ENCODE data around the gene LPGAT1.
"Not testable (repeated sequence)": the region's sequence is repeated elsewhere in the genome, so short reads cannot be mapped to it uniquely, and the experiment has no call there.

LPGAT1 gene, protein sequence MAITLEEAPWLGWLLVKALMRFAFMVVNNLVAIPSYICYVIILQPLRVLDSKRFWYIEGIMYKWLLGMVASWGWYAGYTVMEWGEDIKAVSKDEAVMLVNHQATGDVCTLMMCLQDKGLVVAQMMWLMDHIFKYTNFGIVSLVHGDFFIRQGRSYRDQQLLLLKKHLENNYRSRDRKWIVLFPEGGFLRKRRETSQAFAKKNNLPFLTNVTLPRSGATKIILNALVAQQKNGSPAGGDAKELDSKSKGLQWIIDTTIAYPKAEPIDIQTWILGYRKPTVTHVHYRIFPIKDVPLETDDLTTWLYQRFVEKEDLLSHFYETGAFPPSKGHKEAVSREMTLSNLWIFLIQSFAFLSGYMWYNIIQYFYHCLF

DNA sequence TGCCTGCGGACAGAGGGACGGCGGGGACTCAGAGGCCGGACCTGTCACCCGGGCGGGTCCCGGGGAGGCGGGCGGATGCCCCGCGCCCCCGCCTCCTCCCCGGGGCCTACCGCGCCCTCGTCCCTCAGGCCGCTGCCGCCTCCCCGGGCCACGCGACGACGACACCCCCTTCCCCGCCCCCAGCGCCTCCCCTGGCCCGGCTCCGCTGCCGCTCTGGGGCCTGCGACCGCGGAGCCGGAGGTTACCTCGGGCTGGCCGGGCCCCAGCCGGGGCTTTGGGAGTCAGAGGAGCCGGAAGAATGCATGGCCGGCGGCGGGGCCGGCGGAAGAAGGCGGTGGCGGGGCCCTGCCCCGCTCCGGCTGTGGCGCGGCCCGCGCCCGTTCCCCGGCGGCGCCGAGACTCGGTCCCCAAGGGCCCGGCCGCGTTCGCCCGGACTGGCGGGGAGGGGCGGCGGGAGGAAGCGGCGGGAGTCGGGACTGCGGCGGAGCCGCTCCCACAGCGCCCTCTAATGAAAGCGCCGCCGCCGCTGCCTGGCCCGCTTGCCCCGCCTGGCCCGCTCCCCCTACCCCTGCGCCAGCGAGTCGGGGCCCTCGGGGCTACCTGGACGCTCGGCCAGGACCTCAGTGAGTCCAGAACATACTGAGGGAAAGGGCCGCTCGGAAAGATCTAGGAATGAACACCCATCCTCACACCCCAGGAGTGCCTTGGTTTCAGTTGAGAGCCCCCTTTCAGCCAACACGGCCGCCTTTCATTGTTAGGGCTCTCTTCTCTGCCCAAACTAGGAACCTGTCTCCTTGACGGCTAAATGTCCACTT is at the start of gene LPGAT1:
TSS of gene LPGAT1 (minus strand) at position 436 of the 815 bp plus-strand sequence. CDS start 1,467 bp downstream, outside the sequence.
- TF ChIP-seq, protein P1, sequence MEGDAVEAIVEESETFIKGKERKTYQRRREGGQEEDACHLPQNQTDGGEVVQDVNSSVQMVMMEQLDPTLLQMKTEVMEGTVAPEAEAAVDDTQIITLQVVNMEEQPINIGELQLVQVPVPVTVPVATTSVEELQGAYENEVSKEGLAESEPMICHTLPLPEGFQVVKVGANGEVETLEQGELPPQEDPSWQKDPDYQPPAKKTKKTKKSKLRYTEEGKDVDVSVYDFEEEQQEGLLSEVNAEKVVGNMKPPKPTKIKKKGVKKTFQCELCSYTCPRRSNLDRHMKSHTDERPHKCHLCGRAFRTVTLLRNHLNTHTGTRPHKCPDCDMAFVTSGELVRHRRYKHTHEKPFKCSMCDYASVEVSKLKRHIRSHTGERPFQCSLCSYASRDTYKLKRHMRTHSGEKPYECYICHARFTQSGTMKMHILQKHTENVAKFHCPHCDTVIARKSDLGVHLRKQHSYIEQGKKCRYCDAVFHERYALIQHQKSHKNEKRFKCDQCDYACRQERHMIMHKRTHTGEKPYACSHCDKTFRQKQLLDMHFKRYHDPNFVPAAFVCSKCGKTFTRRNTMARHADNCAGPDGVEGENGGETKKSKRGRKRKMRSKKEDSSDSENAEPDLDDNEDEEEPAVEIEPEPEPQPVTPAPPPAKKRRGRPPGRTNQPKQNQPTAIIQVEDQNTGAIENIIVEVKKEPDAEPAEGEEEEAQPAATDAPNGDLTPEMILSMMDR (IDR thresholded peaks at IDR 0.05; ENCODE audit: low read depth, low read length, missing control alignments): peak; percentile 50
- DNase-seq (ENCODE audit: extremely low read depth, low read depth): no peak

GRCh38 chr1:211879475-211879874 is 48.9 kb upstream of the LPGAT1 start:
- DNase-seq (ENCODE audit: extremely low read depth, low read depth): no peak
- TF ChIP-seq, protein P1 (IDR thresholded peaks at IDR 0.05; ENCODE audit: low read depth, low read length, missing control alignments): no peak
- no peak overlapping the region for H3K4me3 ChIP-seq (replicated peaks; ENCODE audit: low read depth, low read length)

More for the DNA sequence above, at the start of gene LPGAT1:
- H3K4me3 ChIP-seq (replicated peaks; ENCODE audit: low read depth, low read length): peak within 1 kb of the TSS; percentile 57

- H3K4me3 ChIP-seq (replicated peaks; ENCODE audit: low read depth, low read length): no peak overlapping the region
- TF ChIP-seq, protein P1 (IDR thresholded peaks at IDR 0.05; ENCODE audit: low read depth, low read length, missing control alignments): no peak
- no peak for DNase-seq (ENCODE audit: extremely low read depth, low read depth)
Measured at GRCh38 chr1:211876851-211877590, 46.5 kb upstream of the LPGAT1 start.

DNA sequence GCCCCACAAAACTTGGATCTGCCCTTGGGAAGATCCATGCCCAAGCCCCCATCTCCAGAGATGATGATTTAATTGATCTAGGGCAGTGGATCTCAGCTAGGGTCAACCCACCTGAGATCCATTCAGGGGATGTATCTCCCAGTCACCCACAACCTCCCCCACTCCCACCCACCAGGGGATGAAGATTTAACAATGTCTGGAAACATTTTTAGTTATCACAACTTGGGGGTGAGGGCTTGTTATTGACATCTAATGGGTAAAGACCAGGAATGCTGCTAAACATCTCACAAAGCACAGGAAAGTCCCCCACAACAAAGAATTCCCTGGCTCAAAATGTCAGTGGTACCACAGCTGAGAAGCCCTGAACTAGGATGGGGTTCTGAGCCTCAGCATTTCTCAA is 45.0 kb upstream of the LPGAT1 start:
- TF ChIP-seq, protein P1 (IDR thresholded peaks at IDR 0.05; ENCODE audit: low read depth, low read length, missing control alignments): no peak
- no peak for DNase-seq (ENCODE audit: extremely low read depth, low read depth)
- H3K4me3 ChIP-seq (replicated peaks; ENCODE audit: low read depth, low read length): no peak overlapping the region

DNA sequence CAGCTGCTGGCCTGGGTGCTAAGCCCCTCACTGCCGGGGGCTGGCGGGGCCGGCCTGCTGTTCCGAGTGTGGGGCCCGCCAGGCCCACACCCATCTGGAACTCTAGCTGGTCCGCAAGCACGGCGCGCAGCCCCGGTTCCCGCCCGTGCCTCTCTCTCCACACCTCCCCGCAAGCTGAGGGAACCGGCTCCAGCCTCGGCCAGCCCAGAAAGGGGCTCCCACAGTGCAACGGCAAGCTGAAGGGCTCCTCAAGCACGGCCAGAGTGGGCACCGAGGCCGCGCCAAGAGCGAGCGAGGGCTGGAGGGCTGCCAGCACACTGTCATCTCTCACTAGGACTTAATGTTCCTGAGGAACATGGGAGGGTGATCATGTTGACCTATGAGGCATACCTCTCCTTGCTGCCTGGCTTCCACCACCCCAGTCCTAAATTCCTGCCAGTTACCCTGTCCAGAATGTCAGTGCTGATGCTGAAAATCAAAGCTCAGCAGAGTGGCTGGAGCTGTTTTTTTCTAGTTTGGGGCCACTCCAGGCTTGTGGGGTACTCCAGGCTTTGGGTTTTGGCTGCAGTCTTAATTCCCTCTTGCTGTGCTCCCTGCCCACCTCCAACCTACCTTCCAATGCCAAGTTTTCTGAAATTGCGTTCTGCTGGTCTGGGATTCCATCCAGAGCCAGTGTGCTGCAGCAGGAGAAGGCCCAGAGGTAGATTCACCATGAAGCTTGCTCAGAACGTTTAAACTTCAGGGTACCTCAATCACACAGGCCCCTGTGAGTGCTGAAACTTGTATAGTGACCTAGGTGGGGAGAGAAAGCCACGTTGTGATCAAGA is 44.2 kb upstream of the LPGAT1 start:
- DNase-seq (ENCODE audit: extremely low read depth, low read depth): no peak
- H3K4me3 ChIP-seq (replicated peaks; ENCODE audit: low read depth, low read length): no peak overlapping the region
- TF ChIP-seq, protein P1 (IDR thresholded peaks at IDR 0.05; ENCODE audit: low read depth, low read length, missing control alignments): no peak

DNA sequence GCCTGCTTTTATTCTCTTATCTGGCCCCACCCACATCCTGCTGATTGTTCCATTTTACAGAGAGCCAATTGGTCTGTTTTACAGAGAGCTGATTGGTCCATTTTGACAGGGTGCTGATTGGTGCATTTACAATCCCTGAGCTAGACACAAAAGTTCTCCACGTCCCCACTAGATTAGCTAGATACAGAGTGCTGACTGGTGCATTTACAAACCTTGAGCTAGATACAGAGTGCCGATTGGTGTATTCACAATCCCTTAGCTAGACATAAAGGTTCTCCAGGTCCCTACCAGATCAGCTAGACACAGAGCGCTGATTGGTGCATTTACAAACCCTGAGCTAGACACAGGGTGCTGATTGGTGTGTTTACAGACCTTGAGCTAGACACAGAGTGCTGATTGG is 43.2 kb upstream of the LPGAT1 start:
- H3K4me3 ChIP-seq (replicated peaks; ENCODE audit: low read depth, low read length): not testable (repeated sequence)

More for the DNA sequence above, 43.2 kb upstream of the LPGAT1 start:
- not testable (repeated sequence) for DNase-seq (ENCODE audit: extremely low read depth, low read depth)

Measured in HFF-Myc (cell line).